HG03571 (cell line): ENCODE data around the gene RNF112.

Source experiments
- ATAC-seq: cut with Tn5 transposase; IDR thresholded peaks from one replicate; pipeline ENCODE4 v1.9.1; 2021; ENCODE audit not compliant: unreplicated experiment

RNF112 gene

DNA sequence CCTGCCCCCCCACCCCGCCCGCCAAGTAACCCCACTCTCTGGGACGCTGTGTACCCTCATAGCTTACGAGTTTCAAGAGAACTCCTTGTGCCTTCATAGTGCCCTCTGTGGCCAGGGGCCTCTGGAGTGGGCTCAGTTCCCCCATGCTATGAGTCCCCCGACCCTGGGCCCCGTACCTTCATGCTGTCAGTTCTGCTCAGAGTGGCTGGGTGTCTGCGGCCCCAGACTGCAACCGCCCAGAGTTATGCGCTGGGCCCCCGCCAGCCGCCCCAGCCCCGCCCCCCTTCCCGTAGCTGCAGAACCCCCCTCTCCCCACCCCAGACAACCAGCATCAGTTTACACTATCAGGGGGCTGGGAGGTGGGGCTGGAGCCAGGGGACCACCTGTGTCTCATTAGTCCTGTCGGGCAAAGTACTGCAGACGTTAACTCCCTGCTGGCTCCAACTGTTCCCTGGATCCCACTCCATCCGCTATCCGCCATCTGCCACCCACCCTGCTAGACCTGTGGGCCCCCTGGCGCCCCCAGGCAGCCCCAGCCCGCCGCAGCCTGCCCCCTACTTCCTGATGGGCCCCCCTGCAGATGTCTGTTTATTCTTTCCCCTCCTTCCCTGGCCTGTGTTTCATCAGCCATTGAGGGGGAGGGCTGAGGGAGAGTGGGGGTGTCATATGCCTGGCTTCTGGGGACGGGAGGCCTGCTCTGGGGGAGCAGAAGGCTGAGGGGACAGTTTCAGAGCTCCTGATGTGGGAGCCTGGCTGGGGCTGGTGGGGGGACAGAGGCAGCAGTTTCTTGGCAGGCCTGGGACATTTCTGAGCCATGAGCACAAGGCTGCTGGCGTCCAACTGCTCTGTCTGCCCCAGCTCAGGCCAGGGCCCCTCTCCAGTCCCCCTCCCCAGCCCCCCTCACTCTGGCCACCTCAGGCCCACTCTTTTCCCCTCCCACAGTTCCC, 23.8 kb upstream of the RNF112 start, which contains the start of gene MFAP4:
Gene MFAP4, minus strand, starts transcription at position 217 of the 947 bp plus-strand sequence. Its CDS starts 35 bp downstream, at position 182.
- ATAC-seq, result no peak

DNA sequence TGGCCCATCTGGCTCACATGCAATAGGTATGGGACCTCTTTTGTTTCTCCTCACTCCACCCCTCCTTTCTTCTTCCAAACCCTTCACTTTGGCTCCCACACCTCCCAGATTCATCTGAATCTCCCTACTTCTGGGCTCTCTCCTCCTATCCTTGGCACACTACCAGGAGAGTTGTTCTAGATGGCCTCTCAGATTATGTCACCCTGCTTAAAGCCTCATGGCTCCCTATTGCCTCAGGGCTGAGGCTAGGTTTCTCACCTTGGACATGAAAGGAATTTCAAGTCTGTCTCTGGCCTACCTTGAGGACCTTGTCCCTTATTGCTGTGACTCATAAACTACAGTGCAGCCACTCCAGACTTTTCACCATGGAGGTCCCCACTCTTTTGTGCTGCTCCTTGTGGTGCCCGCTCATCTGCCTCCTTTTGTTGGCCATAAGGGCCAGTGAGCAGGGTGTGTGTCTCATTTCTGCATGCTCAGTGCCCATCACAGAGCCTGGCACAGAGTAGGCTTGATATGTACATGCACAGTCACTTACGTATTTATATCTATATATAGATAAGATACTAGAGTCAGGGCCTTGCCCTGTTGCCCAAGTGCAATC, 23.0 kb upstream of the RNF112 start:
- ATAC-seq, result no peak

DNA sequence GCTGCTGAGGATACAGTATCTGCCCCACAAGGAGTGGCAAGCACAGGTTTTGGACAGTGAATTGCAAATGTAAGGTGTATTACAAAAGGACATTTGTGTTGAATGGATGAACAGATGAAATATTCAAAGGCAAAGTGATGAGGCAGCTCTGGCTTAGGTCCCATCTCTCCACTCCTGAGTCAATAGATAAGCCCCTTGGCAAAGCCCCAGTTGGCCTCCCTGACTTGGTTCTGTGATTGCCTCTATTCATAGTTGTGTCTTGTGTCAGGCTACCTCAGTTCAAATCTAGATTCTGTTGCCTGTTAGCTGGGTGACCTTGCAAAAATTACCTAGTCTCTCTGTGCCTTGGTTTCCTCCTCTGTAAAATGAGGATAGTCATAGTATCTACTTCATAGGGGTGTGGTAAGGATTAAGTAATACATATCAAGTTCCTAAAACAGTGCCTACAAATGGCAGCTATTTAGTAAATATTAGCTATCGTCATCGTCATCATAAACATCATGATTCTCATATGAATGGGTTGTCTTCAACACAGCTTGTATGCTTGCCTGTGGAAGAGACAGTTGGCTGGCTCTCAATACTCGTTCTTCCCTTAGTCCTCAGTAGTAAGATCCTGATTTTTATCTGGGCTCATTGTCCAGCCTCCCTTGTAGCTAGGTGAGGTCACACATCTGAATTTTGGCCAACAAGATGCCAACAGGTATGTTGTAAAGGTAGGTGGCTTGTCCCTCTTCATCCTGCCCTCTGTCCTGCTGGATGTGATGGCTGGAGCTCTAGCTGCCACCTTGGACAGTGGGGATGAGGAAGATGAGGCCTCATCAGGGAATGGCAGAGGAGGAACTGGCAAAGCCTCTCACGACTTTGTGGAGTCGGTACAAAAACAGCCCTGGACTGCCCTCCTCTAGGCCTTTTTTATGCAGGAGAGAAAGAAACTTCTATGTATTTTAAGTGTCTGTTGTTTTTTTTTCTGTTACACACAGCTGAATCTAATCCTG, 21.9 kb upstream of the RNF112 start:
- ATAC-seq, result no peak

DNA sequence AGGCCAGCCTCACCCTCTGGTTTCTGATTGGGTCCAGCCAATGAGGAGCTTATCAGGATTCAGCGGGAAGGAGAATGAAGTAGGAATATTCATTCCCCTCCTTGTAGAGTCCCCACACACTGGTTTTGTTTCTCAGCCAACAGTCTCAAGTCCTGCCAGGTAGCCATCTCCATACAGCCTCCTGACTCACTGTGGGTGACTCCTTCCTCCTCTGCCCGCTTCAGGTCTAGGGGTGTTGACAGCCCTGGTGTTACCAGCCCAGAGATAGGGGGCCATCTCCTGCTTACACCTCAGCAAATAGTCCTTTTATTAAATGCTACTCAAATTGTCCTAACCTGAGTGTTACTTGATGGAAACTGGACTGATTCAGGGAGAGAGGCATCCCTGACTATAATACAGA, 20.1 kb upstream of the RNF112 start:
- no peak for ATAC-seq

DNA sequence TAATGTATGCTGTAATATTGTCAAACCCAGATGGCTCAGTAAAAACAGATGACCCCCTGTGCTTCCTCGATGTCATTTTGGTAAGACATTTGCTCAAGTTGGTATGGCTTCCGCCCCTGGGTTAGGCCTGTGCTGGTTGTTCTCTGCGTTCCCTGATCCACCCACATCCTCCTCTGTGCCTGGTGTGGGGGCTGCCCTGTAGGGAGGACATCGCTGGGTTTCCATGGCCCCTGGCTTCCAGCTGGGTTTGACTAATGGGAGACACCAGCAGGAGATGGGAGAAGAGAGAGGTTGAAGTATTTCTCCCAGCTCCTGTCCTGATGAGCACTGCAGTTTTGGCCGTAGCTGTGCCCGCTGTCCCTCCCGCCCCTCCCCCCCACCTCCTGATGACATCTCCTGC, 19.6 kb upstream of the RNF112 start:
- no peak for ATAC-seq

DNA sequence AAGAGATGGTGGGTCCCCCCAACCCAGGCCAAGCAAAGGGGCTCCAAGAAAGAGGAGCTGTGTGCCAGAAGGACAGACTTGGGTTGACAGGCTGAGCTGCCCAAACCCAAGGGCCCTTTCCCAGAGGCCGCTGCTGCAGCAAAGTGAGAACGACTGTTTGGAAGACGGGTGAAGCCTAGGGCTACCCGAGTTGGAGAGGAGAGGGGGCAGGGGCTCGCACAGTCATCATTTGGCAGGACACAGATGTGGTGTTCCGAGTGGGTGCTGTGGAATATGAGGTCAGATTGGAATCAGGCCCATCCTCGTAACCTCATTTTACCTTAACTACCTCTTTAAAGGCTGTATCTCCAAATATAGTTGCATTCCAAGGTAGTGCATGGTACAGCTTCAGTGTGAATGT, 18.7 kb upstream of the RNF112 start:
- ATAC-seq, result no peak

DNA sequence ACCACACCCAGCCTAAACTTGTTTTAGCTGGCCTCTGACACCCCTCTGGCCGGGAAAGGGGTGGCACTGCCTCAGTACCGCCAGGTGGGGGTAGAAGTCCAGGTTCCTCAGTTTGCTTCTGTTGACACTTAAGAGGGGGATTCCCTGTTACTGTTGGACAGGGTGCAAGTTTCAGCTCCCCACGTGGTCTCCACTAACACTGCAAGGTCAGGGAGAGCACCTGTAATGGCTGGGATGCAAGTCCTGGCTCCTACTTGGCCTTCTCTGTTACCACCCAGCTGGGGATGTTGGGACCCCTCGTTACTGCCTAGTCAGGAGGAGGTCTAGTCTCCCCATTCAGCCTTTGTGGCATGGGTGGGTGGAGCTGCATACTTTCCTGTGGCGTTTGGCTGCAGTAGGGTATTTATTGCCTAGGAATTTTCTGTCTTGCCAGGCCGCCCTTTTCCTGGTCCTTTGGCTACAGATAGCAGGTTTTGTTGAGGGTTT, 13.4 kb upstream of the RNF112 start:
- ATAC-seq, result no peak

DNA sequence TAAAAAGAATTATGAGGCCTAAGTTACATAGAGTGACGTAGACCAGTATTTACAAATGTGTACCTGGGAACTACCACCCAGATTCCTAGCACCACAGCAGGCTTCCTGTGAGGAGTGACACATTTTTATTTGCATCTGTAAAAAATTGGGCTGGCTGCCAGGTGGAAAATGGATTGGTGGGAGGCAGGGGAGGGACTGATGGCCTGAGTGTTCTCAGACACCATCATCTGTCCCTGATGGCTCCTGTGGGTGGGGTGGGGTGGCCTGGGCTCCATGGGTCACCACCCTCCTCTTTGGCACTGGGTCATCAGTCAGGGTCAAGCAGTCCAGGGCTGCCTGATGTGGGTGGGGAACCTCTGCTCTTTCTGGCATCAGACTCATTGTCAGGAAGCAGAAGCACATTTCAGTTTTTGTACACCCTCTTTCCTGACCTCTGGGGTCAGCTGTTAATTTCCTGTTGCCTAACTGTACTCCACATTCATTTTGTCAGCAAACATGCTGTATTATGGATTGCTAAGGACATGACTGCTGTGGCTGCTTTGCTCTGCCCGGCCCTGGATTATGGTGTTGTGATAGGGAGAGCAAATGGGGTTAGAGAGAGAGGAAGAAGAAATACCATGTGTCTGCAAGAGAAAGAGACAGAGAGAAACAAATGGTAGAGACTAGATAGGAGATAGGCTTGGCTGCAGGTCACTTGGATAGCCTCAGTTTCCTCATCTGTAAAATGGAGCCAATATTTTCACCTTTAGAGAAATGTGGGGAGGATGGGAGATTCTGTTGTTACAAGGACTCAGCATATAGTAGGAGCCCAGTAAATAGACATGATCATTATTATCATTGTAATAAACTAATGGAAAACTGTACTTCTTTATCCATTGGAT, 12.5 kb upstream of the RNF112 start:
- no peak for ATAC-seq

DNA sequence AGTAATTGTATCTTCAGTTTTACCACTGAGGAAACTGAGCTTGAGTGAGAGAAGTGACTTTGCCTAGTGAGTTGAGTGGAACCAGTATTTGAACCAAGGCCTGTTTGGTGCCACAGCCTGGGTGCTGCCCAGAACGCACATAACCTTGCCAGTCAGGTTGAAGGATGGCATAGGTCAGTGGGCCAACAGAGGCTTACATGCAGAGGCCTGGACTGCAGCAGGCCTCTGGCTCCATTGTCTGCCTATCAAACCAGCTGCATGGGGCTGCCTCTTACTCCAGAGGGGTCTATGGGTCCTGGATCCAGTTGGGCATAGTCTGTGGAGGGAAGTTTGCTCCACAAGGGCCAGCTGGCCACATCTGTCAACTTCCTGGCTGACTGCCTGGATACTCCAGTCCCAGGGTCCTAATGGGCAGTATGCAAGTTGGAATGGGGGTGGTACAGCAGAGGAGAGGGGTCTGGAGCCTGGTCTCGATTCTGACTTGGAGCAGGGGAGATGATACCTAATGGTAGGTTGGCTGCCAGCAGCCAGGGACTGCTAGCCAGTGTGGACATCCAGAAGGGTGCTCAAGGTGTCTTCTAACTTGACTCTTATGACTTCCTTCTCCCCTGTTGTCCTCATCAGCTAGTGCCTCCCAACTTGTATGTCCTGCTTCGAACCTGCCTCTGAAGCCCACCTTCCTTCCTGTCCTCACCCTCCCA, 11.1 kb upstream of the RNF112 start:
- ATAC-seq, result no peak

DNA sequence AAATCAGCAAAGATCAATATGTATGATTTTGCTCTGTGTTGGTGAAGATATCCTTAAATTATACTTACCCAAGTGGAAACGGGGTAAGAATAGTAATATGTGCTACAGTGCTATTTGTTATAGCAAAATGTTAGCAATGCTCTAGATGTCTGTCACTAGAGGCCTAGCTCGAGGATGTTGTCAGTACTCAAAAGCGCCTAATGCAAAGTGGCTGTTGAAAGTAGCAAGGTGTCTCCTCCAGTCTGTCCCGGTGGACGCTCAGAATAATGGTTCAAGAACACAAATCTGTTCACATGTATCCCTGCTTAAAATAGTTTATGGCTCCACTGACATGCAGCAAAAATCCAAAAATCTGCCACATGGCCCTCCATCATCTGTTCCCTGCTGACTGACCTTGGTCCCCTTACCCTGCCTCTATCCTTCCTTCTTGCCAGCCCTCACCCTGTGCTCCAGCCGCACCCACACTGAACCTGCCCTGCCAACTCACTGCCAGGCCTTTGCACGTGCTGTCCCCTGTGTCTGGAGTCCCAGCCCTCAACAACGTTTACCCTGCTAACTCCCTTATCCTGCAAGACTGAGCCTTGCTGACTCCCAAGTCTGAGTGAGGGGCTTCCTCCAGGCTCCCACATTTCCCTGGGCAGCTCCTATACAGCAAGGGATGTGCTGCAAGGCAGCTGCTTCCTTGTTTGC, 9.6 kb upstream of the RNF112 start:
- ATAC-seq, result no peak

DNA sequence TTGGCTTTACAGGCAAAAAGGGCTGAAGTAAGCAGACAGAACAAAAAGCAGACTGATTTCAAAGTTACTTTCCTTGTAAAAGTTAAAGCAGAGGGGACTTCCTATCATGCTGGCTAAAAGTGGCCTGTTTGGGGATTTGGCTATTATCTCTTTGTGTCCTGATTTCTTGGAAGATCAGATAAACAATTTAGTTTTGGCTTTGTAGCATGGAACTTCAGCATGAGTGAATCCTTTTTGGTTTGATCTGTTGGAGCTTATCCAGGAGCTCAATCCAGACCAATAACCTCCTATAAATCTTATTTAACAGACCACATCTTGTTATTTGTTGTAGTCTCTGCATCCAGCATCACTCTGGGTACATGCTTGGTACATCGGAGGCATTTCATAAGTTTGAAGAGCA, 8.9 kb upstream of the RNF112 start:
- ATAC-seq, result no peak

DNA sequence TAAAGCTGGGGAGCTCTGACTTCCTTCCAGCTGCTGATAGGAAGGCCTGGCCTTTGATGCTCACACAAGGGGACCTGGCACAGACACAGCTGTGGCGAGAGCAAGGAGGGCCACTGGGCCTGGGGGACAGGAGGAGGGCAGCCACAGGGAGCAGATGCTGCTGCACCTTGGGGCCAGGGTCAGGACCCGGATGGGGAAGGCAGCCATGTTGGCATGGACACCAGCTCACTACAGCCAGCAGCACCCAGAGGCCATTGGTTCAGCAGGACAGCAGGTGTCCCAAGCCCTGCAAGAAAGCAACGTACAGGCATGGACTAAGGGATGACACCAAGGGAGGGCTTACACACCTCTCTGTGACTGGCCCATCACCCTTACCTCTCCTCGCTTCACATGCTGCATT, 8.0 kb upstream of the RNF112 start:
- no peak for ATAC-seq

DNA sequence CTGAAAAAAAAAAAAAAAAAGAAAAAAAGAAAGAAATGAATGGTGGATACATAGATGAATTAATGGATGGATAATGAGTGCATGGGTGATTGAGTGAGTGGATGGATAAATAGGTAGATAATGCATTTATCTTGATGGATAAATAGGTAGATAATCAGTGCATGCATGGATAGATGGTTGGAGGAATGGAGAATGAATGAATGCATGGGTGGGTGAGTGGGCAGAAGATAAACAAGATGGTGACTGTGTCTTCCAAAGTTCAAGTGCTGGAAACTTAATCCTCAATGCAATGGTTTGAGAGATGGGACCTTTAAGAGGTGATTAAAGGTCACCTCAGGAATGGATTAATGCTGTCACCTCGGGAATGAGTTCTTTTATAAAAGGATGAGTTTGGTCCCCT, 6.8 kb upstream of the RNF112 start:
- no peak for ATAC-seq

DNA sequence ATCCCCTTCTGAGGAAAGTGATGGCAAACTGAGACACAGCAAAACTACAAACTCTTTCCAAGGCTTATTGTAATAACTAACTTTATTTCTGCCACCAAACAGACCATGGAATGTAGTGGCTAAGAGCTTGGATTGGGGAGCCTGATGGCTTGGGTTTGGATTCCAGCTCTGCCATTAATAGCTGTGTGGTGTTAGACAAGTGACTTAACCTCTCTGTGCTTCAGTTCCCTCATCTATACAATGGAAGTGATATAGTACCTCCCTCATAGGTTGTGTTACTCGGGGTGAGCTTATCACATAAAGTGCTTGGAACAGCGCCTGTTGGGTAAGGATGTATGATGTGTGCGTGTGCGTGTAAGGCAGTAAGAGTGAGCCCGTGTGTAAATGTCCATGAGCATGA, 5.9 kb upstream of the RNF112 start:
- no peak for ATAC-seq

DNA sequence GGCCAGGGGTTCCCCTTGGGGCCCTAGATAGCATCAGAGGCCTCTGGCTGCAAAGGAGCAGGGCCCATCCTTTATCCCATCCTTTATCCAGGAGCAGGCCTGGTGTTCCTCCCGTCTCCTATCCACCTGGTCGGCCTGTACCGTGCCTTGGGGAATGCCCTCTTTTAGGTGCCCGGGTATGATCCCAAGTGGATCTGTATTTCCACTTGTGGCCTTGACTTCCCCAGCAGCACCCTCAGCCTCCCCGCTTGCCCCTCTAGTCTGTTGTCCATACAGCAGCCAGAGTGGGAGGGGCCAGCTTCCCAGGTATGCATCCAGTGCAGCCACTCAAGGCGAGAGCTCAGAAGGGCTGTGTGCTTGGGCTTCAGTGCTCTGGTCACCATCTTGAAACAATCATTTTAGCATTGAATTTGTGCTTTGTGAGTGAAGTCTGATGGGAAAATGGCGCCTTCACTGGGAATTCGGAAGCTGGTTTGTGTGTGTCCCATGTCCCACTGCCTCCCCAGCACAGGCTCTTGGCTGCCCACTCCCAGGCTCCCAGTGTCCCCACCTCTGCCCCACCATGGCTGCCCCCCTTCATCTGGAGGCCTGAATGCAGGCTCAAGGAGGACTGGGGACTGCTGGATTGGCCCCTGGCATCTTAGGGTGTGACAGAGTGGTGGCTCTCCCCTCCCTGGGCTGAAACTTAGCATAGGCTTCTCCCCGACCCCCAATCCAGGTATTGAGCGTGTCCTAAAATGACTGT, 3.3 kb upstream of the RNF112 start:
- ATAC-seq, result no peak

DNA sequence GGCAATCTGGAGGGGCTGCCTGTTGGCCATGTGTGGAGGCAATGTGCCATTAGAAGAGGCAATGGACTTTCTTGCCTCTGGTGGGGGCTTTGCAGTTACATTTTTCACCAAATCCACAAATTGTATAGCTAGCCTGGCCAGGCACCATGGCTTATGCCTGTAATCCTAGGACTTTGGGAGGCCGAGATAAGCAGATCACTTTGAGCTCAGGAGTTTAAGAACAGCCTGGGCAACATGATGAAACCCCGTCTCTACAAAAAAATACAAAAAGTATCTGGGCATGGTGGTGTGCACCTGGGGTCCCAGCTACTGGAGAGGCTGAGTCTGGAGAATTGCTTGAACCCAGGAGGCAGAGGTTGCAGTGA, 2.7 kb upstream of the RNF112 start:
- no peak for ATAC-seq

DNA sequence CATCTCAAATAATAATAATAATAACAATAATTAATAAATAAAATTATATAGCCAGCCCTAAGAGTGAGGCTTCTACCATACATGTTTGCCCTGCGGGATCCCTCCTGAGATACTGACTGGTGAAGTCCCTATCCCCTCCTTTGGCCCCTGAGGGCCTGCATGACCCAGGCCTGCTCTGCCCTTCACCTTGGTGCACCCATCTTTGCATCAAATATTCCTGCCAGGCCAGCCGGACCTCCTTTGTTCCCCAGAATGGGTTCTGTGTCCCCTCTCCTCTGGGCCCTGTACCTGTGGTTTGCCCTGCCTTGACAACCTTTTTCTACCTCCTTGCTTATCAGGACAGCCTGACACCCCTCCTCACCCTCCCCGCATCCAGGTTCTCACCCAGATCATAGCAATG, 2.0 kb upstream of the RNF112 start:
- ATAC-seq, result no peak

DNA sequence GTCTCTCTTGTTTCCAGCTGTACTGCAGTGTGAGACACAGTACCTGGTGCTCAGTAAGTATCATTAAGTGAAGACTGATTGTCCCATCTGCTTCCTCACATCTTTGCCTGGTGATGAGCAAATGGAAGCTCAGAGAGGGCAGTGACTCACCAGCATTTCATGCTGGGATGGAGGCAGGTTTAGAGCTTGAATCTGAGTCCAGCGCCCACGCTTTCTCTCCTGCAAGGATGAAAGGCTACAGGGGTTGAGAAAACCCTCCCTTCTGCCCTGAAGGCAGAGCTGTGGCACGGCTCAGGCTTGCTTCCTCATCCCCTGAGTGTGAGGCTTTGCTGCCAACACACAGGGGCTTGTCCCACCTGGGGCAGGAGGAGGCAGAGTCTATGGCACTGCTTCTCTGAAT, 1.5 kb upstream of the RNF112 start:
- no peak for ATAC-seq
